H4 (cell line): ENCODE results near the gene KRTAP3-1. TPM values are rescaled to one million over a fixed set of nuclear protein-coding genes. Genes with fewer than 3 reads are reported as not detected.

Experiments used
- DNase-seq: peaks from one replicate; pipeline ENCODE4 v3.0.0-alpha.2; 2015; ENCODE audit warnings: low spot score
- total RNA-seq: library from RNA; depleted of rRNA; stranded (reverse); fragments of >200 nt; shearing (Covaris generic); gene quantifications from 2 replicates; pipeline ENCODE4 v1.2.3, GENCODE V29; 2014; rRNA removed

The KRTAP3-1 gene
- total RNA-seq, 1 experiment from 2014 or later = not detected

GRCh38 chr17:40978575-40979151 lies 30.3 kb downstream of the KRTAP3-1 start:
- no peak for DNase-seq

GRCh38 chr17:40975516-40975915 lies 33.4 kb downstream of the KRTAP3-1 start:
- no peak for DNase-seq

GRCh38 chr17:40974366-40974765 lies 34.6 kb downstream of the KRTAP3-1 start:
- no peak for DNase-seq

GRCh38 chr17:40967582-40967981 lies 41.3 kb downstream of the KRTAP3-1 start:
- no peak for DNase-seq

- DNase-seq = no peak
Observed at GRCh38 chr17:40966848-40967247, 42.1 kb downstream of the KRTAP3-1 start, which contains the start of gene KRT39. KRT39 (minus strand) TSS chr17:40966948; CDS start chr17:40966856, 92 bp downstream.

GRCh38 chr17:40963838-40964237 lies 45.1 kb downstream of the KRTAP3-1 start:
- DNase-seq = peak; percentile 53

- no peak for DNase-seq
Observed at GRCh38 chr17:40962059-40962561, 46.8 kb downstream of the KRTAP3-1 start.

GRCh38 chr17:40961591-40961990 lies 47.3 kb downstream of the KRTAP3-1 start:
- no peak for DNase-seq

GRCh38 chr17:40960144-40960543 lies 48.8 kb downstream of the KRTAP3-1 start:
- DNase-seq = no peak

Other genes with a start within 250 kb of the KRTAP3-1 start
- not detected in 2 replicates for gene KRT26, start 236.9 kb downstream of the KRTAP3-1 start, total RNA-seq
- gene KRT27, start 226.6 kb downstream of the KRTAP3-1 start, total RNA-seq = not detected in 2 replicates
- not detected in 2 replicates for gene KRT28, start 209.2 kb downstream of the KRTAP3-1 start, total RNA-seq
- 45.0 and 61.1 TPM in 2 replicates for gene KRT10, start 186.5 kb downstream of the KRTAP3-1 start, total RNA-seq
- gene KRT12, start 141.9 kb downstream of the KRTAP3-1 start, total RNA-seq = not detected in 2 replicates
- gene KRT20, start 123.9 kb downstream of the KRTAP3-1 start, total RNA-seq = not detected in 2 replicates
- not detected in 2 replicates for gene KRT23, start 71.5 kb downstream of the KRTAP3-1 start, total RNA-seq
- 0.18 TPM in 1 of 2 replicates, not detected in the other for gene KRT39, start 42.2 kb downstream of the KRTAP3-1 start, total RNA-seq
- gene KRT40, start 24.8 kb downstream of the KRTAP3-1 start, total RNA-seq = not detected in 2 replicates
- not detected in 2 replicates for gene KRTAP3-3, start 15.0 kb downstream of the KRTAP3-1 start, total RNA-seq
- gene KRTAP3-2, start 9.2 kb downstream of the KRTAP3-1 start, total RNA-seq = not detected in 2 replicates
- gene KRTAP1-5, start 18.1 kb upstream of the KRTAP3-1 start, total RNA-seq = 0.27 TPM in 1 of 2 replicates, not detected in the other
- gene KRTAP1-4, start 21.1 kb upstream of the KRTAP3-1 start, total RNA-seq = not detected in 2 replicates
- gene KRTAP1-3, start 25.7 kb upstream of the KRTAP3-1 start, total RNA-seq = not detected in 2 replicates
- gene KRTAP1-1, start 32.3 kb upstream of the KRTAP3-1 start, total RNA-seq = not detected in 2 replicates
- not detected in 2 replicates for gene KRTAP2-1, start 38.2 kb upstream of the KRTAP3-1 start, total RNA-seq
- gene KRTAP2-2, start 46.1 kb upstream of the KRTAP3-1 start, total RNA-seq = not detected in 2 replicates
- 0.21 TPM in 1 of 2 replicates, not detected in the other for gene KRTAP2-3, start 51.0 kb upstream of the KRTAP3-1 start, total RNA-seq
- not detected in 2 replicates for gene KRTAP2-4, start 56.8 kb upstream of the KRTAP3-1 start, total RNA-seq
- gene KRTAP4-7, start 75.0 kb upstream of the KRTAP3-1 start, total RNA-seq = not detected in 2 replicates
- not detected in 2 replicates for gene KRTAP4-8, start 89.0 kb upstream of the KRTAP3-1 start, total RNA-seq
- not detected in 2 replicates for gene KRTAP4-16, start 93.1 kb upstream of the KRTAP3-1 start, total RNA-seq
- not detected in 2 replicates for gene KRTAP4-9, start 96.3 kb upstream of the KRTAP3-1 start, total RNA-seq
- gene KRTAP4-11, start 109.2 kb upstream of the KRTAP3-1 start, total RNA-seq = not detected in 2 replicates
- gene KRTAP4-12, start 115.1 kb upstream of the KRTAP3-1 start, total RNA-seq = not detected in 2 replicates
- gene KRTAP4-6, start 131.4 kb upstream of the KRTAP3-1 start, total RNA-seq = not detected in 2 replicates
- gene KRTAP4-5, start 140.7 kb upstream of the KRTAP3-1 start, total RNA-seq = not detected in 2 replicates
- not detected in 2 replicates for gene KRTAP4-4, start 151.6 kb upstream of the KRTAP3-1 start, total RNA-seq
- gene KRTAP4-3, start 159.1 kb upstream of the KRTAP3-1 start, total RNA-seq = not detected in 2 replicates
- not detected in 2 replicates for gene KRTAP4-2, start 169.1 kb upstream of the KRTAP3-1 start, total RNA-seq
- not detected in 2 replicates for gene KRTAP4-1, start 175.8 kb upstream of the KRTAP3-1 start, total RNA-seq
- gene KRTAP9-1, start 180.8 kb upstream of the KRTAP3-1 start, total RNA-seq = not detected in 2 replicates
- gene KRTAP9-2, start 217.5 kb upstream of the KRTAP3-1 start, total RNA-seq = not detected in 2 replicates
- gene KRTAP9-3, start 223.3 kb upstream of the KRTAP3-1 start, total RNA-seq = not detected in 2 replicates
- not detected in 2 replicates for gene KRTAP9-8, start 228.9 kb upstream of the KRTAP3-1 start, total RNA-seq
- gene KRTAP9-4, start 240.6 kb upstream of the KRTAP3-1 start, total RNA-seq = not detected in 2 replicates
- not detected in 2 replicates for gene KRTAP9-9, start 246.3 kb upstream of the KRTAP3-1 start, total RNA-seq